ENCODE measurements around the gene GLP1R. TPM values are rescaled to one million over a fixed set of nuclear protein-coding genes. Genes with fewer than 3 reads are reported as not detected.

Gene GLP1R
- total RNA-seq, 4 donors from 2014 or later = 0.32 to 0.95 (median 0.59) TPM; not detected in 1

DNA sequence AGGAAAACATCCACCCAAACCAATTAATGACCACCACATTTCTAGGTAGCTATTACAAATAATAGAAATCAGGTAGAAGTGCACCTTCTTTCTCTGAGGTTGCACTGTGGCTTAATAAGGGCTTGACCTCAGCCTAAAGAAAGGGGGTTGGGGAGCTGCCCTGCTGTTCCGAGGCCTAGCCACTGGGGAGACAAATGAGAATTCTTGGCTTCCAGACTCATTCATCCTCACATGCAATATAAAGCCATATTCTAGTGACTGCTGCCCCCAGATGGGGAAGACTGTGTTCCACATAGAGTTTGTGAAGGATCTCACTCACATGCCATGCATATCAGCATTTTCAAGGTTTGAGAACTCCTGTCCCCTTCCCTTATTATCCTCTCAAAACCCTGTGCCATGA is 43.5 kb downstream of the GLP1R start:
- no peak for DNase-seq (ENCODE audit: low spot score in 2 of 2)
- TF ChIP-seq EP300 (IDR thresholded peaks at IDR 0.05) (no peak), POLR2AphosphoS5 (IDR thresholded peaks at IDR 0.05) (no peak), POLR2A (IDR thresholded peaks at IDR 0.05) (no peak)
- TF ChIP-seq, protein P1, sequence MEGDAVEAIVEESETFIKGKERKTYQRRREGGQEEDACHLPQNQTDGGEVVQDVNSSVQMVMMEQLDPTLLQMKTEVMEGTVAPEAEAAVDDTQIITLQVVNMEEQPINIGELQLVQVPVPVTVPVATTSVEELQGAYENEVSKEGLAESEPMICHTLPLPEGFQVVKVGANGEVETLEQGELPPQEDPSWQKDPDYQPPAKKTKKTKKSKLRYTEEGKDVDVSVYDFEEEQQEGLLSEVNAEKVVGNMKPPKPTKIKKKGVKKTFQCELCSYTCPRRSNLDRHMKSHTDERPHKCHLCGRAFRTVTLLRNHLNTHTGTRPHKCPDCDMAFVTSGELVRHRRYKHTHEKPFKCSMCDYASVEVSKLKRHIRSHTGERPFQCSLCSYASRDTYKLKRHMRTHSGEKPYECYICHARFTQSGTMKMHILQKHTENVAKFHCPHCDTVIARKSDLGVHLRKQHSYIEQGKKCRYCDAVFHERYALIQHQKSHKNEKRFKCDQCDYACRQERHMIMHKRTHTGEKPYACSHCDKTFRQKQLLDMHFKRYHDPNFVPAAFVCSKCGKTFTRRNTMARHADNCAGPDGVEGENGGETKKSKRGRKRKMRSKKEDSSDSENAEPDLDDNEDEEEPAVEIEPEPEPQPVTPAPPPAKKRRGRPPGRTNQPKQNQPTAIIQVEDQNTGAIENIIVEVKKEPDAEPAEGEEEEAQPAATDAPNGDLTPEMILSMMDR (IDR thresholded peaks at IDR 0.05) = no peak
- H3K27me3 ChIP-seq = peaks cover 13% of the 10 kb centered on the region
- no peaks in the 10 kb centered on the region for H3K9me3 ChIP-seq
- no peaks in the 10 kb centered on the region for H3K4me1 ChIP-seq
- WGBS = 65% methylated on average over 1 of the region's 1 CpG
- H3K27ac ChIP-seq = no peak overlapping the region
- no peaks in the 10 kb centered on the region for H3K36me3 ChIP-seq
- H3K4me3 ChIP-seq = no peak overlapping the region

DNA sequence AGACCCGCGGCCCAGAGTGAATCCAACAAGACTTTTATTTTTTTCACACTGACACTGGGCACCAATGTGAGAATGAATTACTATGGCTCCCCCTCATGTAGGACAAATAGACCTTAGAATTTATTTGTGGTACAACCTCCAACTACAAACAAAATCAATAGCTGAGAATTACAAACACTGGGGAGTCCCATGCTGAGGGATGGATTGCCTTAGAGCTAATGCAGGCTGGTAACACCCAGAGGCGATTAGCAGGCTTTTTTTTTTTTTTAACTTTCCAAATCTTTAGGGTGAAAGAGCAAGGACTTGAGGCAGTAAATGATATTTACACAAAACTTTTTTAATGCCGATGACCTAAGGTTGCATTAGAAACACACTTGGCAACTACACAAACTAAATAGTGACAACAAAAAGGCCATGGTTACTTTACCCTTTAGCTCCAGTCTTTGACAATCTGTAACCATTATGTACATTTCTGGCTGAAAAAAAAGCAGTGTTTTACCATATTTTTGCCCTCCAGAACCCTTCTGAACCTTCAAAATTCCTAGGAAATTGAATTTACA is 44.6 kb downstream of the GLP1R start:
- no peak for DNase-seq (ENCODE audit: low spot score in 2 of 2)
- Histone ChIP-seq H3K36me3 (no peaks in the 10 kb centered on the region), H3K27me3 (peaks cover 7% of the 10 kb centered on the region), H3K9me3 (no peaks in the 10 kb centered on the region), H3K27ac (no peak overlapping the region), H3K4me3 (no peak overlapping the region), H3K4me1 (no peaks in the 10 kb centered on the region)
- no peak for TF ChIP-seq EP300 (IDR thresholded peaks at IDR 0.05)
- TF ChIP-seq, protein P1 (IDR thresholded peaks at IDR 0.05) = no peak
- no peak for TF ChIP-seq POLR2A (IDR thresholded peaks at IDR 0.05)
- TF ChIP-seq POLR2AphosphoS5 (IDR thresholded peaks at IDR 0.05) = no peak
- 90% methylated on average over 4 of the region's 4 CpGs for WGBS

DNA sequence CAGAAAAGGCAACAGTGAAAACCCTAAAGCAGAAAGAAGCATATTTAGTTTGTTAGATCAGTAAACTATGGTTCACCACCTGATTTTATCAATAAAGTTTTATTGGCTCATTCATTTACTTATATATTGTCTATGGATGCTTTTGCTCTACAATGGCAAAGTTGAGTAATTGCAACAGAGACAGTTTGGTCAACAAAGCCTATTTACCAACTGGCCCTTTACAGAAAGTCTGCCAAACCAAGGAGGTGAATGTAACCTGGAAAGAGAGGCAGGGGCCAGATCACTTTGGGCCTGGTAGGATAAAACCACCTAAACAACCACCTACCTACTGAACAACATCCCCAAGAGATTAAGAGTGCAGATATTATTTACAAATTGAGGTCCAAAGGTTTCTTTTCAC is 47.0 kb downstream of the GLP1R start:
- no peaks in the 10 kb centered on the region for H3K9me3 ChIP-seq
- no peak for DNase-seq (ENCODE audit: low spot score in 2 of 2)
- TF ChIP-seq POLR2A (IDR thresholded peaks at IDR 0.05) = no peak
- no peak for TF ChIP-seq EP300 (IDR thresholded peaks at IDR 0.05)
- TF ChIP-seq, protein P1 (IDR thresholded peaks at IDR 0.05) = no peak
- no peak for TF ChIP-seq POLR2AphosphoS5 (IDR thresholded peaks at IDR 0.05)

DNA sequence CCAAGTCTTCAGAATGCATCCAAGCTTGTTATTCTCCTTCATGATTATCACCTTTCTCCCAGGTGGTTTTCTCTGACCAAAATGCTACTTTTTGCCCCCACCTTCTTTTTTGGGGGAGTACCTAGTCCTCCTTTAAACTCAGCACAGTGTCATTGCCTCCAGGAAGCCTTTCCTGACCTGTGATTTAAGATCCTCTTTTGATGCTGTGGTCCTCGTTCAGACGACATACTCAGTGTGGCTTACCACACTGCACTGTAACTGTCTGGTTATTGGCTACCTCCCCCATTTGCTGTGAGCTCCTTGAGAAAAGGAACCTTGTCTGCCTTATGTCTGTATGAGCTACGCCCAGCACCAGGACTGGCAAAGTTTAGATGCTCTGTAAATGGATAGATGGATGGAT is 51.8 kb downstream of the GLP1R start:
- 54% methylated on average over 3 of the region's 3 CpGs for WGBS
- TF ChIP-seq POLR2A (IDR thresholded peaks at IDR 0.05) = no peak
- no peak for TF ChIP-seq POLR2AphosphoS5 (IDR thresholded peaks at IDR 0.05)
- no peak for TF ChIP-seq EP300 (IDR thresholded peaks at IDR 0.05)
- TF ChIP-seq, protein P1 (IDR thresholded peaks at IDR 0.05) = no peak

More for the DNA sequence above, 47.0 kb downstream of the GLP1R start:
- Histone ChIP-seq H3K36me3 (no peaks in the 10 kb centered on the region), H3K27ac (no peak overlapping the region), H3K27me3 (peaks cover 4% of the 10 kb centered on the region), H3K4me1 (no peaks in the 10 kb centered on the region), H3K4me3 (no peak overlapping the region)

DNA sequence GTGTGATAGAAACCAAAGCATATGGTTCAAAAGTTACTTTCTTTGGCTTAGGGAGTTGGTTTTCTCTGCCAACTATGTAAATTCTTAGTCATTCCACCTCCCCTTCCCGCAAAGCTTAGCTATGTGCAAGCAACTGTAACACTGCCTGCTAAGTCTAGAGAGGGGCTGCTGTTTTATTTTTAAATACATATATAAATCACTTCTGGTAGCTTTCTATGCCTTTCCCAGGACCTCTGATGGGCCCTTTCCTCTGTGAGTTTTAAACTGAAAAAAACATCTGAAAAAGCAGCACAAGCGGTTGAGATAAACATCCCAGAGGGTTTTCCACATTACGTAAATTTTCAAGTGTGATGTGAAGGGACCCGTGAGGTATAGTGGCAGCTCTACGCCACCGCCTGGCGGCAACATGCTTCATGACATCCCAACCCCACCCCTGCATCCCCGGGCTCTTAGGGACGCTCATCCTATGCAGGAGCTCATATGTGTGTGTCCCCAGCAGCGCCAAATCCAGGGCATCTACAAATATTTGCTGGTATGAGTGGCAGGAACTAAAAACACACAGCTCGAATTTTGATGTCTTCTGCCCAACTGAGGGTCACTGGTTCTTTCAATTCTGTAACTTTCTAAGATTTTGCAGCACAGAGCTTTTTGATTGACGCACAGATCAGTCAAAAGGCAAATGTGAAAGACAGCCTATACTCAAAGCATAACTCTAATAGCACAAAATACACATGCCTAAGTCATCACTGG is 53.7 kb downstream of the GLP1R start:
- Histone ChIP-seq H3K4me1 (no peaks in the 10 kb centered on the region), H3K4me3 (no peak overlapping the region), H3K36me3 (peaks cover 22% of the 10 kb centered on the region), H3K9me3 (no peaks in the 10 kb centered on the region), H3K27me3 (no peaks in the 10 kb centered on the region), H3K27ac (no peak overlapping the region)
- whole genome bisulfite sequencing = 65% methylated on average over 12 of the region's 12 CpGs
- no peak for DNase-seq (ENCODE audit: low spot score in 2 of 2)
- no peak for TF ChIP-seq POLR2AphosphoS5 (IDR thresholded peaks at IDR 0.05)
- TF ChIP-seq EP300 (IDR thresholded peaks at IDR 0.05) = no peak
- TF ChIP-seq, protein P1 (IDR thresholded peaks at IDR 0.05) = no peak
- TF ChIP-seq POLR2A (IDR thresholded peaks at IDR 0.05) = no peak

More for the DNA sequence above, 51.8 kb downstream of the GLP1R start:
- H3K27me3 ChIP-seq = no peaks in the 10 kb centered on the region
- H3K27ac ChIP-seq = no peak overlapping the region
- DNase-seq (ENCODE audit: low spot score in 2 of 2) = no peak
- no peaks in the 10 kb centered on the region for H3K9me3 ChIP-seq
- H3K4me3 ChIP-seq = no peak overlapping the region
- H3K4me1 ChIP-seq = no peaks in the 10 kb centered on the region
- peaks cover 19% of the 10 kb centered on the region for H3K36me3 ChIP-seq

All from suprapubic skin (tissue), 4 donors.